ENCODE results near the gene COQ4.

COQ4 gene

GRCh38 chr9:128342971-128343680 lies 20.5 kb downstream of the COQ4 start:
- no peak for DNase-seq

- DNase-seq = no peak
Measured at GRCh38 chr9:128343855-128344254, 21.2 kb downstream of the COQ4 start.

- no peak for DNase-seq
Measured at GRCh38 chr9:128344931-128345605, 22.4 kb downstream of the COQ4 start.

- no peak for DNase-seq
Measured at GRCh38 chr9:128349125-128349524, 26.5 kb downstream of the COQ4 start.

- DNase-seq = no peak
Measured at GRCh38 chr9:128349772-128350171, 27.1 kb downstream of the COQ4 start.

GRCh38 chr9:128355451-128355850 lies 32.8 kb downstream of the COQ4 start:
- no peak for DNase-seq

GRCh38 chr9:128358090-128358489 lies 35.5 kb downstream of the COQ4 start:
- no peak for DNase-seq

- no peak for DNase-seq
Measured at GRCh38 chr9:128358861-128359260, 36.2 kb downstream of the COQ4 start.

GRCh38 chr9:128360826-128361225 lies 38.2 kb downstream of the COQ4 start:
- no peak for DNase-seq

- peak; percentile 12 for DNase-seq
Measured at GRCh38 chr9:128361296-128361985, 38.8 kb downstream of the COQ4 start.

- DNase-seq = peak; percentile 80
Measured at GRCh38 chr9:128361986-128362646, 39.5 kb downstream of the COQ4 start.

- no peak for DNase-seq
Measured at GRCh38 chr9:128362774-128363173, 40.1 kb downstream of the COQ4 start.

GRCh38 chr9:128365525-128365924 lies 42.9 kb downstream of the COQ4 start:
- DNase-seq = no peak

- DNase-seq = no peak
Measured at GRCh38 chr9:128369024-128369706, 46.5 kb downstream of the COQ4 start.

GRCh38 chr9:128370367-128370751 lies 47.7 kb downstream of the COQ4 start:
- no peak for DNase-seq

GRCh38 chr9:128370752-128371629 lies 48.4 kb downstream of the COQ4 start, which contains the start of gene URM1:
Gene URM1 (plus strand): TSS chr9:128371374. CDS start chr9:128371381, 7 bp downstream.
- DNase-seq = peak; percentile 97

GRCh38 chr9:128371630-128372117 lies 49.0 kb downstream of the COQ4 start:
- no peak for DNase-seq

GRCh38 chr9:128372188-128372641 lies 49.6 kb downstream of the COQ4 start:
- no peak for DNase-seq

- no peak for DNase-seq
Measured at GRCh38 chr9:128372784-128373183, 50.1 kb downstream of the COQ4 start.

GRCh38 chr9:128374221-128374675 lies 51.6 kb downstream of the COQ4 start:
- DNase-seq = no peak

- no peak for DNase-seq
Measured at GRCh38 chr9:128375865-128376264, 53.2 kb downstream of the COQ4 start.

Data from stimulated activated CD4-positive, alpha-beta T cell treated with anti-CD3 and anti-CD28 coated beads, Interleukin-15, amount 100 ng/mL, for 24 hours (primary cell).